Measurements from ENCODE around the gene AP4S1. TPM values are rescaled to one million over a fixed set of nuclear protein-coding genes. Genes with fewer than 3 reads are reported as not detected.

Gene AP4S1
- total RNA-seq, 1 donor from 2014 or later, result 24.4 TPM

DNA sequence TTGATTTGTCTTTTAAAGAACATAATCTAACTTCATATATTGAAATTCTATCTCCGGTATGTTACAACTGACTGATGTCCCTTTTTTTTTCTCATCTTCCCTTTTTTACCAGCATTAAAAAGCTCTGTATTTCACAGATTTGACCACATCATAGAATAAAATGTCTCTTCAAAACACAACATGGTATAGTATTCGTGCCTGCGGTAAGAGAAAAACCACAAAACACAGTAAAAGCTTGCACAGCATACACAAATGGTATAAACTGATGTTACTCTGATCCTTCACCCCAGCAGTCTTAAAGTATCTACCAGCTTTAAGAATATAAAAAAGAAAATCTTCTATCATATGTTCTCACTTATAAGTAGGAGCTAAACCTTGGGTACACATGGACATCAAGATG is 98.7 kb downstream of the AP4S1 start:
- TF ChIP-seq EZH2phosphoT487 (IDR thresholded peaks at IDR 0.05) (no peak), EZH2 (IDR thresholded peaks at IDR 0.05) (no peak), CTCF (IDR thresholded peaks at IDR 0.05) (no peak)
- Histone ChIP-seq H2AFZ (replicated peaks) (no peak overlapping the region), H3K36me3 (peaks cover 10% of the 10 kb centered on the region), H3K4me2 (no peak overlapping the region), H3K4me1 (no peaks in the 10 kb centered on the region), H4K20me1 (ENCODE audit: low read depth) (no peaks in the 10 kb centered on the region), H3K79me2 (ENCODE audit: low read depth) (no peaks in the 10 kb centered on the region), H3F3A (ENCODE audit: low read depth) (no peaks in the 10 kb centered on the region), H3K27me3 (no peaks in the 10 kb centered on the region), H3K27ac (no peak overlapping the region), H3K4me3 (no peak overlapping the region), H3K9ac (no peak overlapping the region), H3K9me3 (ENCODE audit: low read depth) (no peaks in the 10 kb centered on the region)
- no peak overlapping the region for H3K4me3 Mint-ChIP-seq
- H3K4me1 Mint-ChIP-seq, result no peaks in the 10 kb centered on the region
- H3K36me3 Mint-ChIP-seq, result peaks cover 26% of the 10 kb centered on the region
- H3K9me3 Mint-ChIP-seq, result no peaks in the 10 kb centered on the region
- no peak overlapping the region for H3K27ac Mint-ChIP-seq
- DNase-seq (ENCODE audit: low spot score), result no peak
- no peaks in the 10 kb centered on the region for H3K27me3 Mint-ChIP-seq (ENCODE audit: insufficient read depth, low read depth)

DNA sequence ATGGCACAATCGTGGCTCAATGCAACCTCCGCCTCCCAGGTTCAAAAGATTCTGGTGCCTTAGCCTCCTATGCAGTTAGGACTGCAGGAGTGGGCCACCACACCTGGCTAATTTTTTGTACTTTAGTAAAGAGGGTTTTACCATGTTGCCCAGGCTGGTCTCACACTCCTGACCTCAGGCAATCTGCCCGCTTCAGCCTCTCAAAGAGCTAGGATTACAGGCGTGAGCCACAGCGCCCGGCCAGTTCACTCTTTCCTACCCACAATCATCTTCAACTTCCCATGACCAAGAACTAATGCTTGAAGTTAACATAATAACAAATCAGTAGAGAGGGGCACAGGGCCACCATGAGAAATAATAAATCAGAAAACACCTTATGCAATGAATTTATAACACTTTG is 99.8 kb downstream of the AP4S1 start:
- Mint-ChIP-seq H3K4me1 (no peaks in the 10 kb centered on the region), H3K27me3 (ENCODE audit: insufficient read depth, low read depth) (no peaks in the 10 kb centered on the region), H3K36me3 (peaks cover 22% of the 10 kb centered on the region), H3K4me3 (no peak overlapping the region), H3K27ac (no peak overlapping the region), H3K9me3 (no peaks in the 10 kb centered on the region)
- Histone ChIP-seq H3K9me3 (ENCODE audit: low read depth) (no peaks in the 10 kb centered on the region), H3K4me1 (no peaks in the 10 kb centered on the region), H3K9ac (no peak overlapping the region), H3K36me3 (peaks cover 3% of the 10 kb centered on the region), H3K4me3 (no peak overlapping the region), H3K79me2 (ENCODE audit: low read depth) (no peaks in the 10 kb centered on the region), H3K4me2 (no peak overlapping the region), H2AFZ (replicated peaks) (no peak overlapping the region), H4K20me1 (ENCODE audit: low read depth) (no peaks in the 10 kb centered on the region), H3K27ac (no peak overlapping the region), H3F3A (ENCODE audit: low read depth) (no peaks in the 10 kb centered on the region), H3K27me3 (no peaks in the 10 kb centered on the region)
- TF ChIP-seq CTCF (IDR thresholded peaks at IDR 0.05) (no peak), EZH2phosphoT487 (IDR thresholded peaks at IDR 0.05) (no peak), EZH2 (IDR thresholded peaks at IDR 0.05) (no peak)
- DNase-seq (ENCODE audit: low spot score), result no peak

- no peaks in the 10 kb centered on the region for H3F3A ChIP-seq (ENCODE audit: low read depth)
- Mint-ChIP-seq H3K27me3 (ENCODE audit: insufficient read depth, low read depth) (no peaks in the 10 kb centered on the region), H3K27ac (no peak overlapping the region), H3K4me3 (no peak overlapping the region), H3K36me3 (peaks cover 19% of the 10 kb centered on the region), H3K4me1 (no peaks in the 10 kb centered on the region), H3K9me3 (no peaks in the 10 kb centered on the region)
- no peak overlapping the region for H3K27ac ChIP-seq
- H3K4me1 ChIP-seq, result no peaks in the 10 kb centered on the region
- H3K4me2 ChIP-seq, result no peak overlapping the region
- H3K9ac ChIP-seq, result no peak overlapping the region
- no peak overlapping the region for H3K4me3 ChIP-seq
- no peak for DNase-seq (ENCODE audit: low spot score)
- peaks cover 3% of the 10 kb centered on the region for H3K36me3 ChIP-seq
- no peak for TF ChIP-seq CTCF (IDR thresholded peaks at IDR 0.05)
- TF ChIP-seq EZH2 (IDR thresholded peaks at IDR 0.05), result no peak
- TF ChIP-seq EZH2phosphoT487 (IDR thresholded peaks at IDR 0.05), result no peak
- no peaks in the 10 kb centered on the region for H4K20me1 ChIP-seq (ENCODE audit: low read depth)
- H2AFZ ChIP-seq (replicated peaks), result no peak overlapping the region
- no peaks in the 10 kb centered on the region for H3K27me3 ChIP-seq
- no peaks in the 10 kb centered on the region for H3K79me2 ChIP-seq (ENCODE audit: low read depth)
- H3K9me3 ChIP-seq (ENCODE audit: low read depth), result no peaks in the 10 kb centered on the region
These were observed 101.2 kb downstream of the AP4S1 start for GRCh38 chr14:31126680-31127079.
